Astrocyte (in vitro differentiated cells and primary cell): ENCODE measurements around the gene RNASEL. TPM values are rescaled to one million over a fixed set of nuclear protein-coding genes. Genes with fewer than 3 reads are reported as not detected.
"Not testable (repeated sequence)": the region's sequence is repeated elsewhere in the genome, so short reads cannot be mapped to it uniquely, and the experiment has no call there.

Experiments used
- DNase-seq: peaks from one replicate; pipeline ENCODE4 v3.0.0-alpha.2; 2010; ENCODE audit warnings: low read depth
- FAIRE-seq: peaks from 2 replicates; lab custom pipeline; 2011; peaks lifted over from hg19 to GRCh38; lab: Jason Lieb, UNC
- H2AFZ ChIP-seq: 2 replicates; pipeline ENCODE4 v1.6.0; 2012; ENCODE audit warnings: low read depth, low read length, inconsistent platforms
- H3K27ac ChIP-seq: 2 replicates; pipeline ENCODE4 v1.5.1; 2011; ENCODE audit warnings: low read depth, low read length, inconsistent platforms
- H3K27me3 ChIP-seq: 2 replicates; pipeline ENCODE4 v1.6.0; 2011; ENCODE audit warnings: low read length, inconsistent platforms; ENCODE audit not compliant: insufficient read depth
- H3K36me3 ChIP-seq: 2 replicates; pipeline ENCODE4 v1.5.1; 2011; ENCODE audit warnings: low read length, inconsistent platforms; ENCODE audit not compliant: insufficient read depth
- H3K4me1 ChIP-seq: 2 replicates; pipeline ENCODE4 v1.5.1; 2011; ENCODE audit warnings: low read length, inconsistent platforms; ENCODE audit not compliant: insufficient read depth
- H3K4me2 ChIP-seq: 2 replicates; pipeline ENCODE4 v1.6.0; 2012; ENCODE audit warnings: low read length, inconsistent platforms
- H3K4me3 ChIP-seq: 2 replicates; pipeline ENCODE4 v1.5.1; 2011; ENCODE audit warnings: low read depth, mild to moderate bottlenecking, low read length, inconsistent platforms; ENCODE audit not compliant: insufficient read depth
- H3K79me2 ChIP-seq: 2 replicates; pipeline ENCODE4 v1.6.0; 2012; ENCODE audit warnings: mild to moderate bottlenecking, low read length, inconsistent platforms; ENCODE audit not compliant: insufficient read depth
- H3K9ac ChIP-seq: 2 replicates; pipeline ENCODE4 v1.6.0; 2012; ENCODE audit warnings: mild to moderate bottlenecking, low read length, inconsistent platforms
- H3K9me3 ChIP-seq: 2 replicates; pipeline ENCODE4 v1.5.1; 2012; ENCODE audit warnings: low read depth, mild to moderate bottlenecking, low read length, inconsistent platforms; ENCODE audit not compliant: insufficient read depth
- H4K20me1 ChIP-seq: 2 replicates; pipeline ENCODE4 v1.6.0; 2012; ENCODE audit warnings: low read length, inconsistent platforms; ENCODE audit not compliant: insufficient read depth
- H3K27ac Mint-ChIP-seq: one replicate; pipeline ENCODE4 v1.8.0; 2021; ENCODE audit warnings: mild to moderate bottlenecking, mixed read lengths; ENCODE audit not compliant: unreplicated experiment
- H3K27me3 Mint-ChIP-seq: one replicate; pipeline ENCODE4 v1.8.0; 2021; ENCODE audit warnings: low read depth, mixed read lengths; ENCODE audit not compliant: unreplicated experiment
- H3K36me3 Mint-ChIP-seq: one replicate; pipeline ENCODE4 v1.8.0; 2021; ENCODE audit warnings: low read depth, mixed read lengths; ENCODE audit not compliant: unreplicated experiment
- H3K4me1 Mint-ChIP-seq: one replicate; pipeline ENCODE4 v1.8.0; 2021; ENCODE audit warnings: low read depth, mixed read lengths; ENCODE audit not compliant: unreplicated experiment
- H3K4me3 Mint-ChIP-seq: one replicate; pipeline ENCODE4 v1.8.0; 2021; ENCODE audit warnings: mild to moderate bottlenecking, moderate library complexity, mixed read lengths; ENCODE audit not compliant: unreplicated experiment
- H3K9me3 Mint-ChIP-seq: one replicate; pipeline ENCODE4 v1.8.0; 2021; ENCODE audit warnings: mild to moderate bottlenecking, mixed read lengths; ENCODE audit not compliant: unreplicated experiment
- CTCF ChIP-seq: IDR thresholded peaks from 2 replicates; pipeline ENCODE4 v1.5.1; 2011; ENCODE audit warnings: low read depth, mild to moderate bottlenecking, inconsistent platforms, low read length, moderate library complexity; ENCODE audit not compliant: insufficient read depth
- EZH2 ChIP-seq: IDR thresholded peaks from 2 replicates; pipeline ENCODE4 v1.6.1; 2012; ENCODE audit warnings: mild to moderate bottlenecking, low read length, inconsistent platforms; ENCODE audit not compliant: insufficient read depth
- total RNA-seq: library from RNA; stranded (reverse); gene quantifications from 2 replicates; pipeline ENCODE4 v1.2.1, GENCODE V29; 2021

The RNASEL gene
- total RNA-seq, 1 donor from 2014 or later, result 1.8 TPM

GRCh38 chr1:182533896-182534295, 55.2 kb downstream of the RNASEL start:
- Histone ChIP-seq H3K79me2 (no peaks in the 10 kb centered on the region), H2AFZ (no peak overlapping the region), H3K36me3 (no peaks in the 10 kb centered on the region), H3K4me2 (no peak overlapping the region), H3K27ac (no peak overlapping the region), H3K9ac (no peak overlapping the region), H3K9me3 (no peaks in the 10 kb centered on the region), H3K4me3 (no peak overlapping the region), H3K27me3 (no peaks in the 10 kb centered on the region), H3K4me1 (no peaks in the 10 kb centered on the region), H4K20me1 (no peaks in the 10 kb centered on the region)
- no peak overlapping the region for H3K27ac Mint-ChIP-seq
- H3K4me3 Mint-ChIP-seq, result no peak overlapping the region
- H3K27me3 Mint-ChIP-seq, result peaks cover 4% of the 10 kb centered on the region
- no peak for TF ChIP-seq EZH2
- TF ChIP-seq CTCF, result no peak
- peaks cover 2% of the 10 kb centered on the region for H3K9me3 Mint-ChIP-seq
- no peaks in the 10 kb centered on the region for H3K4me1 Mint-ChIP-seq
- FAIRE-seq (no peak), DNase-seq (no peak)
- no peaks in the 10 kb centered on the region for H3K36me3 Mint-ChIP-seq

- not testable (repeated sequence) for H3K4me2 ChIP-seq, H3K36me3 ChIP-seq, DNase-seq, H3K79me2 ChIP-seq, H2AFZ ChIP-seq, H3K4me1 ChIP-seq, H3K4me3 ChIP-seq, H3K27ac Mint-ChIP-seq, H4K20me1 ChIP-seq, H3K27me3 ChIP-seq, H3K4me3 Mint-ChIP-seq, H3K4me1 Mint-ChIP-seq, H3K9me3 ChIP-seq, H3K9ac ChIP-seq, H3K36me3 Mint-ChIP-seq, FAIRE-seq, H3K9me3 Mint-ChIP-seq, H3K27me3 Mint-ChIP-seq, H3K27ac ChIP-seq
These were observed 60.9 kb downstream of the RNASEL start for GRCh38 chr1:182528206-182528605.

- no peak overlapping the region for H3K27ac Mint-ChIP-seq
- Histone ChIP-seq H3K27me3 (no peaks in the 10 kb centered on the region), H3K79me2 (no peaks in the 10 kb centered on the region), H4K20me1 (no peaks in the 10 kb centered on the region), H3K36me3 (no peaks in the 10 kb centered on the region), H3K4me2 (no peak overlapping the region), H3K27ac (no peak overlapping the region), H3K4me3 (no peak overlapping the region), H3K9ac (no peak overlapping the region), H3K9me3 (no peaks in the 10 kb centered on the region), H3K4me1 (no peaks in the 10 kb centered on the region), H2AFZ (no peak overlapping the region)
- peaks cover 3% of the 10 kb centered on the region for H3K9me3 Mint-ChIP-seq
- no peaks in the 10 kb centered on the region for H3K36me3 Mint-ChIP-seq
- TF ChIP-seq EZH2 (no peak), CTCF (no peak)
- FAIRE-seq (no peak), DNase-seq (no peak)
- H3K4me3 Mint-ChIP-seq, result no peak overlapping the region
- no peaks in the 10 kb centered on the region for H3K27me3 Mint-ChIP-seq
- no peaks in the 10 kb centered on the region for H3K4me1 Mint-ChIP-seq
These were observed 61.4 kb downstream of the RNASEL start for GRCh38 chr1:182527680-182528079.
